GM19099 (cell line): ENCODE measurements around the gene GMPR.

Source experiments
- POLR2A ChIP-seq: IDR thresholded peaks from 3 replicates; pipeline ENCODE4 v1.6.1; 2011; ENCODE audit warnings: low read depth; ENCODE audit not compliant: insufficient read length; ENCODE audit errors: extremely low read depth

Gene GMPR

GRCh38 chr6:16326971-16327776 lies 88.8 kb downstream of the GMPR start:
- no peak for TF ChIP-seq POLR2A

- TF ChIP-seq POLR2A: no peak
Observed at GRCh38 chr6:16327777-16328325, 89.5 kb downstream of the GMPR start.

- TF ChIP-seq POLR2A: no peak
Observed at GRCh38 chr6:16329233-16329632, 90.8 kb downstream of the GMPR start.

GRCh38 chr6:16331384-16332174 lies 93.2 kb downstream of the GMPR start:
- TF ChIP-seq POLR2A: no peak

GRCh38 chr6:16332175-16332542 lies 93.8 kb downstream of the GMPR start:
- TF ChIP-seq POLR2A: no peak

GRCh38 chr6:16333580-16333979 lies 95.2 kb downstream of the GMPR start:
- TF ChIP-seq POLR2A: no peak

- TF ChIP-seq POLR2A: no peak
Observed at GRCh38 chr6:16334671-16335070, 96.3 kb downstream of the GMPR start.

- TF ChIP-seq POLR2A: no peak
Observed at GRCh38 chr6:16335176-16335575, 96.8 kb downstream of the GMPR start.

- TF ChIP-seq POLR2A: no peak
Observed at GRCh38 chr6:16336056-16336818, 97.8 kb downstream of the GMPR start.

- no peak for TF ChIP-seq POLR2A
Observed at GRCh38 chr6:16336911-16337294, 98.5 kb downstream of the GMPR start.

GRCh38 chr6:16337295-16337975 lies 99.0 kb downstream of the GMPR start:
- no peak for TF ChIP-seq POLR2A

GRCh38 chr6:16338577-16339264 lies 100.3 kb downstream of the GMPR start:
- TF ChIP-seq POLR2A: no peak

- TF ChIP-seq POLR2A: no peak
Observed at GRCh38 chr6:16339265-16339587, 100.8 kb downstream of the GMPR start.

GRCh38 chr6:16343593-16343992 lies 105.2 kb downstream of the GMPR start:
- TF ChIP-seq POLR2A: no peak

- no peak for TF ChIP-seq POLR2A
Observed at GRCh38 chr6:16344756-16345155, 106.4 kb downstream of the GMPR start.
